ENCODE measurements around the gene TTBK1. TPM values are rescaled to one million over a fixed set of nuclear protein-coding genes. Genes with fewer than 3 reads are reported as not detected.

TTBK1 gene
- polyA plus RNA-seq, 12 donors: 0.05 to 0.15 (median 0.07) TPM; not detected in 4

- no peak for DNase-seq
Measured at GRCh38 chr6:43222418-43223059, 20.7 kb upstream of the TTBK1 start.

DNA sequence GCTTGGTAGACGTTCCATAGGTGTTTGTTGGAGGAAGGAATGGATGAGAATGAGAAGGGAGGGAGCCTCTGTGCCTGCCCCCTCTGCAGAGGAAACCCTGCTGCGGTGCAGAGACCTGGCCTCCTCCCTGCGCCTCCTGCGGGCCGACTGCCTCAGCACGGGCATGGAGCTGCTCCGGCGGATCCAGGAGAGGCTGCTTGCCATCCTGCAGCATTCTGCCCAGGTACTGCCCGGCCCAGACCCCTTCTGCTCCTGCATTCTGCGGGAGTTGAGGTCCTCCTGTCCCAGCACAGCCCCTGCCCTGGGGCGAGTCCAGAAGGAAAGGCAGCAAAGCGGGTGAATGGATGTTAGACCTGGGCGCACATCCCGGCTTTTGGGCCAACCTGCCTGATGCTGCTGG is 20.1 kb upstream of the TTBK1 start:
- no peak for DNase-seq

DNA sequence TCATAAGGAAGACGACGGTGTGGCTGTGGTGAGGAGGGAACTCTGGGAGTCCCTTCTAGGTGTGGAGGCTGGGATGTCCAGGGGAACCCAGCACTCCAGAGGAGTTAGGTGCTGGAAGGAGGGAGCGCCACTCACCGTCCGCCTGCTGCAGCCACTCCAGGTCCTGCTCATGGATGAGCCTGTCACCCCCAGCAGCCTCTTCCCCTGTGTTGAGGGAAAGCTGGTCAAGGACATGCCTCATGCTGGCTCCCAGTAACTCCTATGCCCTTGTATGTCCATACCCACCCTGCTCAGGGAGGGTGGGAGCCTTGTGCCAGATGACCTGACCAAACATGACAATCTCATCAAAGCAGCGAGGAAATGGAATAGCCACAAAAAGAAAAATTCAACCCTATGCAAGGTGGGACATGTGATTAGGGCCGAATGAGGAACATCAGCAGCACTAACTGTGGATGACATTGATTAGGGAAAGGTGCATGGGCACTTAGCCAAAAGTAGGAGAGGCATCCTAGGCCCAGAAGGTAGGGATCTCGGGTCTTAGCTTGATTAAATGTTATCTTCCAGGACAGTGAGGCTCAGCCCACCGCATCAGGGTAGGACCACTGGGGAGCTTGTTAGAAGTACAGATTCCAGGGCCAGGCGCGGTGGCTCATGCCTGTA is 17.0 kb upstream of the TTBK1 start:
- DNase-seq: no peak

GRCh38 chr6:43228951-43229802 is 14.1 kb upstream of the TTBK1 start, which contains the start of gene DNPH1:
TSS of gene DNPH1 (minus strand) at chr6:43229481. CDS start at chr6:43229456, 25 bp downstream.
- peak; percentile 70 for DNase-seq

- DNase-seq: no peak
Measured at GRCh38 chr6:43229803-43230620, 13.3 kb upstream of the TTBK1 start.

DNA sequence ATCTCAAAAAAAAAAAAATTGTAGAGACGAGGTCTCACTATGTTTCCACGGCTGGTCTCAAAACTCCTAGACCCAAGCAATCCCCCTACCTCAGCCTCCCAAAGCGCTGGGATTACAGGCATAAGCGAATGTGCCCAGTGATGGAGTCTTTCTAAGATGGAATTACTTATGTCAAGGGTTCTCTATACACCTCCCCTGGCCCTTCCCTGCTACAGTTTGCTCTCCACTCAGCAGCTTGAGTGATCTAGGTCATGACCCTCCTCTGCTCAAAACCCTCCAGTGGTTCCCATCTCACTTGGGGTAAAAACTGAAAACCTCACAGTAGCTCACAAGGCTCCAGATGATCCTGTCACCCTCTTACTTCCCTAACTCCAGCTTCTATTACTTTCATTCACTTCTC is 12.2 kb upstream of the TTBK1 start:
- no peak for DNase-seq

GRCh38 chr6:43231735-43232450 is 11.4 kb upstream of the TTBK1 start:
- no peak for DNase-seq

- no peak for DNase-seq
Measured at GRCh38 chr6:43235841-43236240, 7.4 kb upstream of the TTBK1 start.

GRCh38 chr6:43239054-43239453 is 4.2 kb upstream of the TTBK1 start:
- no peak for DNase-seq

DNA sequence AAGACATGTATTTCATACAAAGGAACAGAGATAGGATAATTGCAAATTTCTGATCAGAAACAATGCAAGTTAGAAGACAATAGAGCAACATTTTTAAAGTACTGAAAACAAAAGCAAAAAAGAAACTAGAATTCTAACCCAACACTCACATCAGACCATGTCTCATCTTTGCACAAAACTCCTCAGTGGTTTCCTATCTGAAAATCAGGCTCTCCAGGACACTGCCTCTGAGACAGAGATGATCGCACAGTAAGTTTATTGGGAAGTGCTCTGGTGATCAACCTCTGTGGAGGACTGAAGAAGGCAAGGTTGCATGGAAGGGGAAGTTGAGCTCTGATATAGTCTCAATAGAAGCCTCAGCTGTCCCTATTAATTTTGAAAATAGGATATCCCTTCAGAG is 2.3 kb upstream of the TTBK1 start:
- no peak for DNase-seq

GRCh38 chr6:43241446-43241845 is 1.8 kb upstream of the TTBK1 start:
- no peak for DNase-seq

- DNase-seq: no peak
Measured at GRCh38 chr6:43243664-43244321, 512 bp downstream of the TTBK1 start.

DNA sequence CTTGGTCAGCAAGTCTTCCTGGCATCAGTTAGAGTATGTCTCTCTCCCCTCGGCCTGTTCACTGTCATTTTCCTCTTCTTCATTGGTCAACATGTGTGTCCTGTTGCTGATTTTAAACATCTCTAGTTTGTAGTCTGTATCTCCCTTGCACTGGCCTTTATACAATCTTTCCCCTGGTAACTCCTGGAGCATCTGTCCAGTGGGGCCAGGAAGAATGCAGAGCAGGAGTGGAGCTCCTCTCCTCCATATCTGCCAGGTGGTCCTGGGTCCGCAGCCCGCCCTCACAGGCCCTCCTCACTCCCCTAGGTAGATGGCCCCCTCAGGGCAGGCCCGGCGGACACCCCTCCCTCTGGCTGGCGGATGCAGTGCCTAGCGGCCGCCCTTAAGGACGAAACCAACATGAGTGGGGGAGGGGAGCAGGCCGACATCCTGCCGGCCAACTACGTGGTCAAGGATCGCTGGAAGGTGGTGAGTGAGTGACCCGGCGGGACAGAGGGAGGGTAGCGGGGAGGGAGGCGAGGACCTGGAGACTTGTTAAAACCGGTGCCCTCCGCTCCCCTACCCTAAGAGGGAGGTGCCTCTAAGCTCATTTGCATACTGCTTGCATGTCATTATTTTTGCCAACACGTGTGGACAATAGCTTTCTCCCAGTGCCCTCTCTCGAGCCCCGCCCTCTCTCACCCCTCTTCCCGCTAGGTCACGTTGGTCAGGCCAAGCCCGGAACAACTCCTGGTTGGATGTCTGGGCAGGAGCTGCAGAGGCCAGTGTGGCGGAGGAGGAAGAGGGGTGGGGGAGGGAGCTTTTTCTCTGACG is 3.2 kb downstream of the TTBK1 start:
- no peak for DNase-seq

- DNase-seq: peak; percentile 44
Measured at GRCh38 chr6:43247114-43247999, 4.1 kb downstream of the TTBK1 start.

DNA sequence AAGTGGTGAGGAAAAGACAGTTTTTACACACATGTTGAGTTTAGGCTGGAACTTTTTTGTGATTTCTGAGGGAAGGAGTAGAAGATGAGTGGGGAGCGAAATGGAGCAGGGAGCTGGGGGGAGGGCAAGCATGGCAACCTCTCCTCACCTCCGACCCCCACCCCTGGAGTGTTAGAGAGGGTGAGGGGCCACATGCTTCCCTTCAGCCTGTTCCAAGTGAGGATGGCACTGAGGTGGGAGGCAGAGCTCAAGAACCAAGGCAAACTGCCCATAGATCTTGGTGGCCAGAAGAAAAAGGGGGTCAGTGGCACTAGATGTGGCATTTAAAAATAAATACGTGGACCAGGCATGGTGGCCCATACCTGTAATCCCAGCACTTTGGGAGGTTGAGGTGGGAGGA is 4.8 kb downstream of the TTBK1 start:
- no peak for DNase-seq

DNA sequence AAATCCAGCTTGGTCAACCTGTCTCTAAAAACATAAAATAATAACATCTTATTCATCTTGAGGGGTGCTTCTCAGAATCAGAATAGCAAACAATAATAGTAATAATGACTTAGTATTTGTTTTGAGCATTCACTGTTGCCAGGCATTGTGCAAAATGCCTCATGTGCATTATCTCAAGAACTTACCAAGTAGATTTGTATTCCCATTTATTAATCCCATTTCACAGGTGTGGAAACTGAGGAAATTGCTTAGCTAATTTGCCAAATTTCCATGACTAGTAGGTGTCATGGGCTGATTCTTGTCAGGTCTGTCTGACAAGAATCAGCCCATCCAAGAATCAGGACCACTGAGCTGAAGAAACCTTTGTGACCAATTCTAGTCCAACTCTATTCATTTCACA is 5.5 kb downstream of the TTBK1 start:
- no peak for DNase-seq

DNA sequence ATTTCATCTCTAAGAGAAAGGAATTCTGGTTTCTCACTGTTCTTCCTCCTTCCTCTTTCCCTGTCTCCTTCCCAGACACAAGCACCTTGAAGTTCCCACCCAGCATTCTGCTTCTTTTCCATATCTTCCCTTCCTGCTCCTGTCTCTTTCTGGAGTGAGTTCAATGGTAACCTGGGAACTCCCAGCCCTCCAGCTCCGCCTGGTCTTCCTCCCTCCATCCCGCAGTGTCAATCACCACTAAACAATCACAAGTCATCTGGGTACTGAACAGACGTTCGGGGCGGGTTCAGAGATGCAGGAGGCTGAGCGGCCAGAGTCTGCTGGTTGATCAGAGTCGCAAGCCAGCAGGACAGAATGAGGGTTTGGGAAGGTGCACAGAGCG is 7.7 kb downstream of the TTBK1 start:
- no peak for DNase-seq

- no peak for DNase-seq
Measured at GRCh38 chr6:43253401-43253800, 10.1 kb downstream of the TTBK1 start.

Data from muscle of arm (tissue), 12 donors.